Measurements from ENCODE around the gene NEK10. TPM values are rescaled to one million over a fixed set of nuclear protein-coding genes. Genes with fewer than 3 reads are reported as not detected.

Gene NEK10
- total and polyA plus RNA-seq, 9 of the 15 experiments (the other 6 are each of a cell fraction or from before 2014, with no cell fraction given), result 0.07 TPM; not detected in 8

DNA sequence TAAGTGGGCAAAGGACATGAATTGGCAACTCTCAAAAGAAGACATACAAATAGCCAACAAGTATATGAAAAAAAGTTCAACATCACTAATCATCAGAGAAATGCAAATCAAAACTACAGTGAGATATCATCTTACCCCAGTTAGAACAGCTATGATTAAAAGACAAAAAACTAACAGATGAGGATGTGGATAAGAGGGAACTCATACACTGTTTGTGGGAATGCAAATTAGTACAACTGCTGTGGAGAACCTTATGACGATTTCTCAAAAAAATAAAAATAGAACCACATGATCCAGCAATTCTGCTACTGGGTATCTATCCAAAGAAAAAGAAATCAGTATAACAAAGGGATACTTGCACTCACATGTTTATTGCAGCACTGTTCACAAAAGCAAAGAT, 28.6 kb downstream of the NEK10 start:
- 0% methylated on average over 1 of the region's 1 CpG for WGBS (ENCODE audit: insufficient coverage, low coverage, missing lambda C conversion rate)
- CTCF ChIA-PET (ENCODE audit: low intra/inter-chr PET ratio), result no interaction called here
- H3K4me2 ChIP-seq (ENCODE audit: insufficient read depth, low read length), result no peak overlapping the region
- no peak overlapping the region for H3K9ac ChIP-seq (ENCODE audit: insufficient read depth in 1 of 2, low read depth in 2 of 2, low read length in 2 of 2)
- intact Hi-C loops (cut with micrococcal nuclease) (no loop called here), in situ Hi-C loops (cut with MboI) (no loop called here)
- H3K27me3 ChIP-seq (ENCODE audit: control insufficient read depth in 2 of 2, insufficient read depth in 2 of 2, low read length in 2 of 2), result no peaks in the 10 kb centered on the region
- FAIRE-seq (no peak), ATAC-seq (no peak), DNase-seq (ENCODE audit: extremely low read depth in 1 of 4, low spot score in 3 of 4) (no peak)
- no peaks in the 10 kb centered on the region for H3K4me1 ChIP-seq (replicated peaks in 1 of 2; ENCODE audit: control insufficient read depth in 2 of 2, insufficient read depth in 2 of 2, low read length in 2 of 2)
- H3K9me1 ChIP-seq (ENCODE audit: control insufficient read depth, insufficient read depth, low read length), result no peaks in the 10 kb centered on the region
- H4K20me1 ChIP-seq (replicated peaks; ENCODE audit: control insufficient read depth, insufficient read depth, low read length), result no peaks in the 10 kb centered on the region
- BruUV-seq (replicated peaks), result no TSS peak
- H3K9me3 ChIP-seq (replicated peaks; ENCODE audit: control insufficient read depth, insufficient read depth, low read depth, low read length), result no peaks in the 10 kb centered on the region
- no peak overlapping the region for H3K4me3 ChIP-seq
- POLR2A ChIA-PET, result no interaction called here
- no peak overlapping the region for H2AFZ ChIP-seq (ENCODE audit: low read depth, low read length)
- H3K36me3 ChIP-seq (ENCODE audit: control insufficient read depth, insufficient read depth, low read length), result no peaks in the 10 kb centered on the region
- H3K79me2 ChIP-seq (ENCODE audit: control insufficient read depth, insufficient read depth, low read length), result no peaks in the 10 kb centered on the region
- H3K27ac ChIP-seq (ENCODE audit: extremely low read depth, low read depth, low read length), result no peak overlapping the region
- TF ChIP-seq, protein P1, sequence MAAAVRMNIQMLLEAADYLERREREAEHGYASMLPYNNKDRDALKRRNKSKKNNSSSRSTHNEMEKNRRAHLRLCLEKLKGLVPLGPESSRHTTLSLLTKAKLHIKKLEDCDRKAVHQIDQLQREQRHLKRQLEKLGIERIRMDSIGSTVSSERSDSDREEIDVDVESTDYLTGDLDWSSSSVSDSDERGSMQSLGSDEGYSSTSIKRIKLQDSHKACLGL (CRISPR knock-in tag; IDR thresholded peaks at IDR 0.05; ENCODE audit: borderline replicate concordance, poor library complexity, severe bottlenecking), result no peak
- TF ChIP-seq STAT5B (CRISPR knock-in tag; IDR thresholded peaks at IDR 0.05) (no peak), MYC (IDR thresholded peaks at IDR 0.05; ENCODE audit: low read depth, low read length) (no peak), MYC (CRISPR knock-in tag; IDR thresholded peaks at IDR 0.05; ENCODE audit: borderline replicate concordance, low read depth) (no peak), POLR3A (IDR thresholded peaks at IDR 0.05; ENCODE audit: borderline replicate concordance, extremely low read depth, insufficient read depth, insufficient read length) (no peak), GATA2 (CRISPR knock-in tag; IDR thresholded peaks at IDR 0.05) (no peak)
- TF ChIP-seq, protein P2, sequence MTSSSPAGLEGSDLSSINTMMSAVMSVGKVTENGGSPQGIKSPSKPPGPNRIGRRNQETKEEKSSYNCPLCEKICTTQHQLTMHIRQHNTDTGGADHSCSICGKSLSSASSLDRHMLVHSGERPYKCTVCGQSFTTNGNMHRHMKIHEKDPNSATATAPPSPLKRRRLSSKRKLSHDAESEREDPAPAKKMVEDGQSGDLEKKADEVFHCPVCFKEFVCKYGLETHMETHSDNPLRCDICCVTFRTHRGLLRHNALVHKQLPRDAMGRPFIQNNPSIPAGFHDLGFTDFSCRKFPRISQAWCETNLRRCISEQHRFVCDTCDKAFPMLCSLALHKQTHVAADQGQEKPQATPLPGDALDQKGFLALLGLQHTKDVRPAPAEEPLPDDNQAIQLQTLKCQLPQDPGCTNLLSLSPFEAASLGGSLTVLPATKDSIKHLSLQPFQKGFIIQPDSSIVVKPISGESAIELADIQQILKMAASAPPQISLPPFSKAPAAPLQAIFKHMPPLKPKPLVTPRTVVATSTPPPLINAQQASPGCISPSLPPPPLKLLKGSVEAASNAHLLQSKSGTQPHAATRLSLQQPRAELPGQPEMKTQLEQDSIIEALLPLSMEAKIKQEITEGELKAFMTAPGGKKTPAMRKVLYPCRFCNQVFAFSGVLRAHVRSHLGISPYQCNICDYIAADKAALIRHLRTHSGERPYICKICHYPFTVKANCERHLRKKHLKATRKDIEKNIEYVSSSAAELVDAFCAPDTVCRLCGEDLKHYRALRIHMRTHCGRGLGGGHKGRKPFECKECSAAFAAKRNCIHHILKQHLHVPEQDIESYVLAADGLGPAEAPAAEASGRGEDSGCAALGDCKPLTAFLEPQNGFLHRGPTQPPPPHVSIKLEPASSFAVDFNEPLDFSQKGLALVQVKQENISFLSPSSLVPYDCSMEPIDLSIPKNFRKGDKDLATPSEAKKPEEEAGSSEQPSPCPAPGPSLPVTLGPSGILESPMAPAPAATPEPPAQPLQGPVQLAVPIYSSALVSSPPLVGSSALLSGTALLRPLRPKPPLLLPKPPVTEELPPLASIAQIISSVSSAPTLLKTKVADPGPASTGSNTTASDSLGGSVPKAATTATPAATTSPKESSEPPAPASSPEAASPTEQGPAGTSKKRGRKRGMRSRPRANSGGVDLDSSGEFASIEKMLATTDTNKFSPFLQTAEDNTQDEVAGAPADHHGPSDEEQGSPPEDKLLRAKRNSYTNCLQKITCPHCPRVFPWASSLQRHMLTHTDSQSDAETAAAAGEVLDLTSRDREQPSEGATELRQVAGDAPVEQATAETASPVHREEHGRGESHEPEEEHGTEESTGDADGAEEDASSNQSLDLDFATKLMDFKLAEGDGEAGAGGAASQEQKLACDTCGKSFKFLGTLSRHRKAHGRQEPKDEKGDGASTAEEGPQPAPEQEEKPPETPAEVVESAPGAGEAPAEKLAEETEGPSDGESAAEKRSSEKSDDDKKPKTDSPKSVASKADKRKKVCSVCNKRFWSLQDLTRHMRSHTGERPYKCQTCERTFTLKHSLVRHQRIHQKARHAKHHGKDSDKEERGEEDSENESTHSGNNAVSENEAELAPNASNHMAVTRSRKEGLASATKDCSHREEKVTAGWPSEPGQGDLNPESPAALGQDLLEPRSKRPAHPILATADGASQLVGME (CRISPR knock-in tag; IDR thresholded peaks at IDR 0.05), result no peak
